ENCODE measurements around the gene CPEB1. TPM values are rescaled to one million over a fixed set of nuclear protein-coding genes. Genes with fewer than 3 reads are reported as not detected.

The CPEB1 gene
- total and polyA plus RNA-seq, 2 of the 13 experiments (the other 11 are each of a cell fraction or from before 2014, with no cell fraction given) = 0.03 to 0.07 TPM

DNA sequence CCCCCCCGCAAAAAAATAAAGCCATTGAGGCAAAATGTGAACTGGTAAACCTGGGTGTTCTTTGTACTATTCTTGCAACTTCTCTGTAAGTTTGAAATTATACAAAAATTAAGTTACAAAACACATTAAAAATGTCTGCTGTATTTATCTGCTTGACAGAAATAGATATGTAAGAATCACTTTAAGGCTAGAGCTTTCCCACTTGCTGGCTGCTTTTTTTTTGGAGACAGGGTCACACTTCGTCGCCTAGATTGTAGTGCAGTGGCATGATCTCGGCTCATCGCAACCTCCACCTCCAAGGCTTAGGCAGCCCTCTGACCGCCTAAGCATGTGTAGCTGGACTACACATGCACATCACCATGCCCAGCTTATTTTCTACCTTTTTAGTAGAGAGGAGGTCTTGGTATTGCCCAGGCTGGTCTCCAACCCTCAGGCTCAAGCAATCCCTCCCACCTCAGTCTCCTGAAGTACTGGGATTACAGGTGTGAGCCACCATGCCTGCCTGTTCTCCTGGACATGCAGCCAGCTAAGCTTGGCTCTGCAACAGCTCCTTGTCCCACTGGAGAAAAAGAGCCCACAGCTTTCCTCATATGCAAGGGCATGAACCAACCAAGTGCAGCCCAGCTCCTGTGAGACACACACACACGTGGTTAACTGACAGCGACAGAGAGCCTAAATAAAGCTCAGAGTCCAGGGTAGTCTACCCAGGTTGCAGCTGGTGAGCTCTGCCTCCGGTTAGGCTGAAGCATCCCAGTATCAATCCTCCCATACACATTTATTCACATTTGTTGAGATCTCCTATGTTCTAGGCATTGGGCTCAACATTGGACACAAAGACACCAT is 111.4 kb downstream of the CPEB1 start (continued):
- TF ChIP-seq ZNF574 (CRISPR knock-in tag; IDR thresholded peaks at IDR 0.05) = peak; percentile 47; the same call in 1 of the 2 replicates
- TF ChIP-seq IKZF4 (CRISPR knock-in tag; IDR thresholded peaks at IDR 0.05; ENCODE audit: borderline replicate concordance, low read depth, not compliant biosample characterization) = no peak
- 0 out of 2 replicates have a peak, but pooled peaks have one; percentile 12 for TF ChIP-seq PAXIP1 (CRISPR knock-in tag; conservative IDR thresholded peaks at IDR 0.05)
- no peak for TF ChIP-seq GPN1 (CRISPR knock-in tag; IDR thresholded peaks at IDR 0.05; ENCODE audit: borderline replicate concordance)
- TF ChIP-seq, protein P1, sequence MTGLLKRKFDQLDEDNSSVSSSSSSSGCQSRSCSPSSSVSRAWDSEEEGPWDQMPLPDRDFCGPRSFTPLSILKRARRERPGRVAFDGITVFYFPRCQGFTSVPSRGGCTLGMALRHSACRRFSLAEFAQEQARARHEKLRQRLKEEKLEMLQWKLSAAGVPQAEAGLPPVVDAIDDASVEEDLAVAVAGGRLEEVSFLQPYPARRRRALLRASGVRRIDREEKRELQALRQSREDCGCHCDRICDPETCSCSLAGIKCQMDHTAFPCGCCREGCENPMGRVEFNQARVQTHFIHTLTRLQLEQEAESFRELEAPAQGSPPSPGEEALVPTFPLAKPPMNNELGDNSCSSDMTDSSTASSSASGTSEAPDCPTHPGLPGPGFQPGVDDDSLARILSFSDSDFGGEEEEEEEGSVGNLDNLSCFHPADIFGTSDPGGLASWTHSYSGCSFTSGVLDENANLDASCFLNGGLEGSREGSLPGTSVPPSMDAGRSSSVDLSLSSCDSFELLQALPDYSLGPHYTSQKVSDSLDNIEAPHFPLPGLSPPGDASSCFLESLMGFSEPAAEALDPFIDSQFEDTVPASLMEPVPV (CRISPR knock-in tag; IDR thresholded peaks at IDR 0.05) = no peak
- TF ChIP-seq NFE2L2 (IDR thresholded peaks at IDR 0.05; ENCODE audit: low read length) = no peak
- peak; percentile 33; the same call in 1 of the 2 replicates for TF ChIP-seq HDAC1 (CRISPR knock-in tag; IDR thresholded peaks at IDR 0.05)
- no peak for TF ChIP-seq ZNF20 (CRISPR knock-in tag; IDR thresholded peaks at IDR 0.05)
- TF ChIP-seq SAFB2 (CRISPR knock-in tag; IDR thresholded peaks at IDR 0.05; ENCODE audit: borderline replicate concordance, low read depth) = no peak
- TF ChIP-seq CHCHD3 (CRISPR knock-in tag; IDR thresholded peaks at IDR 0.05) = no peak
- no peak for TF ChIP-seq TRIM24 (CRISPR knock-in tag; IDR thresholded peaks at IDR 0.05)
- TF ChIP-seq MLX (CRISPR knock-in tag; IDR thresholded peaks at IDR 0.05) = no peak
- no peak for TF ChIP-seq JDP2 (CRISPR knock-in tag; IDR thresholded peaks at IDR 0.05; ENCODE audit: borderline replicate concordance)
- TF ChIP-seq CREM (IDR thresholded peaks at IDR 0.05) = no peak
- no peak for TF ChIP-seq CREM (CRISPR knock-in tag; IDR thresholded peaks at IDR 0.05)
- no peak for TF ChIP-seq DNMT1 (CRISPR knock-in tag; IDR thresholded peaks at IDR 0.05)
- TF ChIP-seq, protein P2, sequence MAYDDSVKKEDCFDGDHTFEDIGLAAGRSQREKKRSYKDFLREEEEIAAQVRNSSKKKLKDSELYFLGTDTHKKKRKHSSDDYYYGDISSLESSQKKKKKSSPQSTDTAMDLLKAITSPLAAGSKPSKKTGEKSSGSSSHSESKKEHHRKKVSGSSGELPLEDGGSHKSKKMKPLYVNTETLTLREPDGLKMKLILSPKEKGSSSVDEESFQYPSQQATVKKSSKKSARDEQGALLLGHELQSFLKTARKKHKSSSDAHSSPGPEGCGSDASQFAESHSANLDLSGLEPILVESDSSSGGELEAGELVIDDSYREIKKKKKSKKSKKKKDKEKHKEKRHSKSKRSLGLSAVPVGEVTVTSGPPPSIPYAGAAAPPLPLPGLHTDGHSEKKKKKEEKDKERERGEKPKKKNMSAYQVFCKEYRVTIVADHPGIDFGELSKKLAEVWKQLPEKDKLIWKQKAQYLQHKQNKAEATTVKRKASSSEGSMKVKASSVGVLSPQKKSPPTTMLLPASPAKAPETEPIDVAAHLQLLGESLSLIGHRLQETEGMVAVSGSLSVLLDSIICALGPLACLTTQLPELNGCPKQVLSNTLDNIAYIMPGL (CRISPR knock-in tag; IDR thresholded peaks at IDR 0.05; ENCODE audit: borderline replicate concordance in 1 of 2, low read depth in 1 of 2) = no peak
- TF ChIP-seq SALL1 (CRISPR knock-in tag; IDR thresholded peaks at IDR 0.05) = peak; percentile 56

Measured in HepG2 (cell line).